ENCODE results near the gene DHX35.

Gene DHX35

GRCh38 chr20:38969708-38970107 is 7.6 kb downstream of the DHX35 start:
- in situ Hi-C loops (cut with MboI; ENCODE audit: low pct_unique_long_range_greater_than_20kb, low sequenced_read_pairs, unreplicated experiment) = no loop called here
- no peak for DNase-seq (ENCODE audit: low spot score)
- TF ChIP-seq, protein P1, sequence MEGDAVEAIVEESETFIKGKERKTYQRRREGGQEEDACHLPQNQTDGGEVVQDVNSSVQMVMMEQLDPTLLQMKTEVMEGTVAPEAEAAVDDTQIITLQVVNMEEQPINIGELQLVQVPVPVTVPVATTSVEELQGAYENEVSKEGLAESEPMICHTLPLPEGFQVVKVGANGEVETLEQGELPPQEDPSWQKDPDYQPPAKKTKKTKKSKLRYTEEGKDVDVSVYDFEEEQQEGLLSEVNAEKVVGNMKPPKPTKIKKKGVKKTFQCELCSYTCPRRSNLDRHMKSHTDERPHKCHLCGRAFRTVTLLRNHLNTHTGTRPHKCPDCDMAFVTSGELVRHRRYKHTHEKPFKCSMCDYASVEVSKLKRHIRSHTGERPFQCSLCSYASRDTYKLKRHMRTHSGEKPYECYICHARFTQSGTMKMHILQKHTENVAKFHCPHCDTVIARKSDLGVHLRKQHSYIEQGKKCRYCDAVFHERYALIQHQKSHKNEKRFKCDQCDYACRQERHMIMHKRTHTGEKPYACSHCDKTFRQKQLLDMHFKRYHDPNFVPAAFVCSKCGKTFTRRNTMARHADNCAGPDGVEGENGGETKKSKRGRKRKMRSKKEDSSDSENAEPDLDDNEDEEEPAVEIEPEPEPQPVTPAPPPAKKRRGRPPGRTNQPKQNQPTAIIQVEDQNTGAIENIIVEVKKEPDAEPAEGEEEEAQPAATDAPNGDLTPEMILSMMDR (IDR thresholded peaks at IDR 0.05; ENCODE audit: extremely low read depth, insufficient read depth, missing control alignments) = no peak

DNA sequence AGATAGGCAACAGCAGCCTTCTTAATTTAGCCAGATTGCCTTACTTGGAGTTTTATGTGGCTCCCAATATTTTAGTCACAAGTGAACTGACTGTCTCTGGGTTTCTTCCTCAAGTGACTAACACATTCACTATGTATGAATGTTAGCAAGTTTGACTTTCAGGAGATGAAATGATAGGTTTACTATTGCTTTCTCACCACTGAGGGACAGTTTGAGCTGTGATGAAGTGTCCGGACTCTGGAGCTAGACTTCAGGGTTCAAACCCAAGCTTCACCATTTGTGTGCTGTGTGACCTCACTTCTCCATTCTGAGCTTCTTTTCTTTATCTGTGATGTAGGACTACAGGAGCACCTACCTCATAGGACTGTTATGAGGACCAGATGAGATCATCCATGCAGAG is 8.2 kb downstream of the DHX35 start:
- TF ChIP-seq, protein P1 (IDR thresholded peaks at IDR 0.05; ENCODE audit: extremely low read depth, insufficient read depth, missing control alignments) = no peak
- no peak for DNase-seq (ENCODE audit: low spot score)
- in situ Hi-C loops (cut with MboI; ENCODE audit: low pct_unique_long_range_greater_than_20kb, low sequenced_read_pairs, unreplicated experiment) = no loop called here

- in situ Hi-C loops (cut with MboI; ENCODE audit: low pct_unique_long_range_greater_than_20kb, low sequenced_read_pairs, unreplicated experiment) = no loop called here
- TF ChIP-seq, protein P1 (IDR thresholded peaks at IDR 0.05; ENCODE audit: extremely low read depth, insufficient read depth, missing control alignments) = no peak
- DNase-seq (ENCODE audit: low spot score) = no peak
Observed at GRCh38 chr20:38973107-38973506, 11.0 kb downstream of the DHX35 start.

GRCh38 chr20:38973645-38974044 is 11.5 kb downstream of the DHX35 start:
- TF ChIP-seq, protein P1 (IDR thresholded peaks at IDR 0.05; ENCODE audit: extremely low read depth, insufficient read depth, missing control alignments) = no peak

DNA sequence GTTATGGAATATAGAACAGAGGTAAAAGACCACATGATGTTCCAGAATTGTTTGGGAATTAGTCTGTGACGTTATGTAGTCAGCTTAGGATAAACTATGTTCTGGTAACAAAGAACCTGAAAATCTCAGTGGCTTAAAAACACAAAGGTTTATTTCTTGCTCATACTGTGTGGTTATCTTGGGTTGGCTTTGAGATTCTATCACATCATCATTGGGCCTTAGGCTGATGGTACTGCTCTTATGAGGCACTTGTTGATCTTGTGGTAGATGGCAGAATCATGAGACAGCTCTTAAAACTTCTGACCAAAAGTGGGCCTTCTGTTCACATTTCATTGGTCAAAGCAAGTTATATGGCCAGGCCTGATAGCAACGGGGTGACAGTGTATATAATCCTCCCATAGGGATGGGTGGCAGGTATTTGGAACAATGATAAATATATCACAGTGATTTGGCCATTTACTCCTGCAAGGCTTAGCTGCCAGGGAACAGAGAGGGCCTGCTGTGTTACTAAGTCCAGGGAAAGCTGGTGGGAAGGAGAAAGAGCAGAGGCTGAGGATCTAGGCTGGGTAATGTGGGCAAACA is 13.5 kb downstream of the DHX35 start:
- DNase-seq (ENCODE audit: low spot score) = no peak
- TF ChIP-seq, protein P1 (IDR thresholded peaks at IDR 0.05; ENCODE audit: extremely low read depth, insufficient read depth, missing control alignments) = no peak
- in situ Hi-C loops (cut with MboI; ENCODE audit: low pct_unique_long_range_greater_than_20kb, low sequenced_read_pairs, unreplicated experiment) = no loop called here

More at GRCh38 chr20:38973645-38974044, 11.5 kb downstream of the DHX35 start:
- no peak for DNase-seq (ENCODE audit: low spot score)
- in situ Hi-C loops (cut with MboI; ENCODE audit: low pct_unique_long_range_greater_than_20kb, low sequenced_read_pairs, unreplicated experiment) = no loop called here

DNA sequence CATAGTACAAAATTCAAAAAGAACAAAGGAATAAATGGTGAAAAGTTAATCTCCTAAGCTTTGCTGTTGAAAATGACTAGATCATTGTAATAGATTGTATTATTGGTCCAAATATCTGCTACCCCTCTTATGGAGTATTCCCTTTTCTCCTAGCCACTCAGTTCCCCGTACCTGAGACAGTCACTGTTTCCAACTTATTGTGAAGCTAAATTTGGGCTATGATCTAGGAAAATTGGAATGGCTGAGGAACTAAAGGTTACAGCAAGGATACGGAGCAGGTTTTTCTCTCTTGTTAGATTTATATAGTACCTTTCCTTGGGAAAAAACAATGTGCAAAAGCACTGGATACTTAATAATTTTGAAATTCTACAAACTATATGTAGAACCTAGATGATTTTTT is 17.3 kb downstream of the DHX35 start:
- TF ChIP-seq, protein P1 (IDR thresholded peaks at IDR 0.05; ENCODE audit: extremely low read depth, insufficient read depth, missing control alignments) = no peak
- no peak for DNase-seq (ENCODE audit: low spot score)
- in situ Hi-C loops (cut with MboI; ENCODE audit: low pct_unique_long_range_greater_than_20kb, low sequenced_read_pairs, unreplicated experiment) = no loop called here
